T-cell (primary cell): ENCODE data around the gene ABTB2. TPM values are rescaled to one million over a fixed set of nuclear protein-coding genes. Genes with fewer than 3 reads are reported as not detected.

ENCODE experiments used
- ATAC-seq, 4 experiments: fragments of 200-7000 bp in 3 of 4; fragments of 150-1000 bp in 1 of 4; cut with Tn5 transposase; replicated peaks in 1 of 4; 1 replicate in 3 of 4; 2 replicates in 1 of 4; pipeline ENCODE4 v1.10.0; 2021; ENCODE audit warnings: moderate library complexity in 3 of 4, mild to moderate bottlenecking in 2 of 4, moderate number of reproducible peaks in 1 of 4
- CTCF ChIA-PET, 2 donors: fragments of 300-600 bp; sonication (Branson Sonifier 250); formaldehyde crosslinking; loops; one replicate each; lab custom pipeline; 2022; ENCODE audit warnings: antibody characterized with exemption in 2 of 2; lab: Charles Lee
- POLR2A ChIA-PET, 2 donors: fragments of 300-600 bp; sonication (Branson Sonifier 250); formaldehyde crosslinking; loops; one replicate each; lab custom pipeline; 2022; ENCODE audit warnings: antibody characterized with exemption in 2 of 2; lab: Charles Lee
- DNase-seq, 35 experiments: peaks; one replicate each; pipeline versions ENCODE4 v3.0.0 to v3.0.0-alpha.2; 2013 to 2023
- H3K27ac ChIP-seq: one replicate; pipeline ENCODE4 v1.5.1; 2013; ENCODE audit warnings: low read length
- H3K27me3 ChIP-seq, 2 experiments: replicated peaks in 1 of 2; 1 replicate in 1 of 2; 2 replicates in 1 of 2; pipeline versions ENCODE4 v1.6.1 to v1.7.0; 2013; ENCODE audit warnings: low read length in 1 of 2, mixed read lengths in 1 of 2; ENCODE audit not compliant: control insufficient read depth in 2 of 2, insufficient read depth in 2 of 2; ENCODE audit errors: extremely low read depth in 1 of 2
- H3K36me3 ChIP-seq, 2 donors: 1 replicate in 1 of 2; 2 replicates in 1 of 2; pipeline versions ENCODE4 v1.6.1 to v1.7.0; 2013; ENCODE audit warnings: low read length in 1 of 2; ENCODE audit not compliant: control insufficient read depth in 2 of 2, insufficient read depth in 1 of 2; ENCODE audit errors: extremely low read depth in 1 of 2
- H3K4me1 ChIP-seq, 2 experiments: 1 replicate in 1 of 2; 2 replicates in 1 of 2; pipeline versions ENCODE4 v1.6.1 to v1.7.0; 2013; ENCODE audit warnings: low read length in 2 of 2, mixed read lengths in 1 of 2; ENCODE audit not compliant: insufficient read depth in 2 of 2, control insufficient read depth in 1 of 2; ENCODE audit errors: extremely low read depth in 1 of 2
- H3K4me3 ChIP-seq, 2 donors: 1 replicate in 1 of 2; 2 replicates in 1 of 2; pipeline versions ENCODE4 v1.5.1 to v1.7.0; 2013; ENCODE audit warnings: mild to moderate bottlenecking in 2 of 2, low read length in 1 of 2, moderate library complexity in 1 of 2; ENCODE audit not compliant: control insufficient read depth in 1 of 2; ENCODE audit errors: extremely low read depth in 1 of 2
- H3K9me3 ChIP-seq: 2 replicates; pipeline ENCODE4 v1.7.0; 2013
- H3K27ac Mint-ChIP-seq, 2 donors: one replicate each; pipeline ENCODE4 v1.8.0; 2020 to 2021; ENCODE audit warnings: mild to moderate bottlenecking in 2 of 2, mixed read lengths in 2 of 2
- H3K27me3 Mint-ChIP-seq, 2 donors: one replicate each; pipeline ENCODE4 v1.8.0; 2021 to 2022; ENCODE audit warnings: mixed read lengths in 2 of 2
- H3K36me3 Mint-ChIP-seq: one replicate; pipeline ENCODE4 v1.8.0; 2021; ENCODE audit warnings: mixed read lengths
- H3K4me1 Mint-ChIP-seq, 3 donors: one replicate each; pipeline ENCODE4 v1.8.0; 2020 to 2022; ENCODE audit warnings: mixed read lengths in 3 of 3, mild to moderate bottlenecking in 1 of 3
- H3K4me3 Mint-ChIP-seq, 3 donors: one replicate each; pipeline ENCODE4 v1.8.0; 2020 to 2022; ENCODE audit warnings: mild to moderate bottlenecking in 3 of 3, mixed read lengths in 3 of 3, moderate library complexity in 3 of 3
- H3K9me3 Mint-ChIP-seq, 3 donors: one replicate each; pipeline ENCODE4 v1.8.0; 2020 to 2022; ENCODE audit warnings: mixed read lengths in 3 of 3
- WGBS: methylation state at CpG from one replicate; pipeline ENCODE4 v1.1.5; 2013; ENCODE audit warnings: missing lambda C conversion rate; ENCODE audit not compliant: insufficient coverage; 5-methylcytosine and 5-hydroxymethylcytosine counted together
- total RNA-seq, 35 experiments: library from RNA in 6 of 35; stranded (reverse) in 6 of 35; fragments of 120-200 nt in 1 of 35; gene quantifications; one replicate each; pipeline versions ENCODE4 v1.2.1 to v1.2.4 and lab custom pipeline; 2013 to 2026

Gene ABTB2
- total RNA-seq, 5 donors from 2014 or later (not counting 1 experiment from before 2014, with no cell fraction given): 0.50 to 0.93 (median 0.82) TPM

DNA sequence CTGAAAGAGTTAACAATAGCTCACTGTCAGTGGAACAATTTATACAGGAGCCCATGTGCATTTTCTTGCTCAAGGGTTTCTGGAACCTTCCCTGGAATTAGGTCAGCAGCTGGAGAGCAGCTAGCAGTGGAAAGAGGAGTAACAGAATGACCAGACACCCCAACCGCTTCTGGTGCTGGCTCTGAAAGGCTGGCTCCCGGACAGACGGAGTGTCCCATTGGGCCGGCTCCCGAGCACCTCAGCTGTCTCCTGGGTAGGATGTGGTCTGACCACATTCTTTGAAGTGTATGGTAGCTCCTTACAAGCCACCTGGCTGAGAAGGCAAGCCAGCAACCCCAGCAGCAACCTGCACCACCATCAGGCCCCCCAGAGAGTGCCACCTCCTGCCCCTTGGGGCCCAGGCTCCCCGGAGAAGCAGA, 44.7 kb downstream of the ABTB2 start:
- no peak overlapping the region for H3K4me3 ChIP-seq
- H3K27me3 ChIP-seq: peaks cover 0 to 5% of the 10 kb centered on the region in 2 experiments
- POLR2A ChIA-PET: interaction anchor here in 1 of 2 donors (0.6 kb wide), 1 partner anchor 156 kb away, joined by 5 read pairs; no protein-coding TSS in a partner anchor
- H3K36me3 Mint-ChIP-seq: no peaks in the 10 kb centered on the region
- peaks cover 2% of the 10 kb centered on the region in 2 donors for H3K27me3 Mint-ChIP-seq
- H3K4me1 ChIP-seq: peaks cover 9 to 26% of the 10 kb centered on the region in 2 experiments
- H3K9me3 Mint-ChIP-seq: no peaks in the 10 kb centered on the region
- no peaks in the 10 kb centered on the region for H3K9me3 ChIP-seq
- ATAC-seq (peak; percentile 31 to 81 (median 60)), DNase-seq (peak in 11 of 35 experiments; percentile 2 to 20 (median 4))
- no peak overlapping the region for H3K27ac Mint-ChIP-seq
- H3K4me3 Mint-ChIP-seq: peak overlapping the region in 1 of 3 donors; percentile 15
- CTCF ChIA-PET: no interaction called here
- no peaks in the 10 kb centered on the region for H3K36me3 ChIP-seq
- H3K27ac ChIP-seq: no peak overlapping the region
- WGBS: 3% methylated on average over 5 of the region's 6 CpGs
- H3K4me1 Mint-ChIP-seq: peaks cover 17 to 42% (median 26%) of the 10 kb centered on the region in 3 donors

DNA sequence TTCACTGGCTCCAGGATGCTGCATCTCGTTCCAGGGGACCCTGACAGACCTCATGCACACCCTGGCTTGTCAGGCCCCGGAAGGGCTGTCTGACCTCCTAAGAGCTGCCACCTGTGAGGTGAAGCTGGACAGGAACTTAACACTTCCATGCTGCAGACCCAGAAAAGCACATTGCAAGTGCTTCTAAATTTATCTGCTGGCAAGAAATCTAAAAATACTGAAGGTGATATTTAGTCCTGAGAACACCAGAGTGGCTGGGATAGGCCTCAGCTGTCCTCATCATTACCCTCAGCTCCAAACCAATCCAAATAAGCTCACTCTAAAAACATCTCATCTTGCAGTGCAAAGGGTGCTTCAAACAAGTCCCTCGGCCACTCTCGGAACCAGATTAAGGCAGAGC, 46.7 kb downstream of the ABTB2 start:
- Mint-ChIP-seq H3K4me3 (no peak overlapping the region), H3K36me3 (no peaks in the 10 kb centered on the region), H3K9me3 (no peaks in the 10 kb centered on the region), H3K27ac (no peak overlapping the region), H3K4me1 (peaks cover 20 to 49% (median 29%) of the 10 kb centered on the region in 3 donors), H3K27me3 (peaks cover 0 to 2% of the 10 kb centered on the region in 2 donors)
- ATAC-seq (no peak), DNase-seq (no peak)
- ChIA-PET POLR2A (no interaction called here), CTCF (no interaction called here)
- H3K4me1 ChIP-seq: peaks cover 9 to 27% of the 10 kb centered on the region in 2 experiments
- no peak overlapping the region for H3K4me3 ChIP-seq
- peaks cover 0 to 5% of the 10 kb centered on the region in 2 experiments for H3K27me3 ChIP-seq
- no peaks in the 10 kb centered on the region for H3K36me3 ChIP-seq
- 71% methylated on average over 2 of the region's 4 CpGs for WGBS
- no peak overlapping the region for H3K27ac ChIP-seq
- no peaks in the 10 kb centered on the region for H3K9me3 ChIP-seq

DNA sequence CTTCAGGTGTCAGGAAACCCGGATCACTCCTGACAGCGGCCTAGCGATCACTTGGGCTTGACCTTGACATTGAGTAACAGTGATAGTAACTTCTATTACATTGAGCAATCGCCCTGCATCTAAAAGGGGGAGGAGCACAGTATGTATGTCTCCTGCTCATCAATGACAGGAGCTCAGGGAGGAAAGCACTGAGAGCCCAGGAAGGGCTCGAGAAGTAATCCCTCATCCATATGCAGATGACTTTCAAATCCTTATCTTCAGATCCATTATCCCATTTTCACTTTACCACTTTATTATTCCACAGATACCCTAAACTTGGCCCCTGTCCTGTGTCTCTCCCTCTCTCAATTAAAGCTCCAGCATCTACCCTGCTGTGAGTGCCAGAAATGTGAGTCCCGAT, 47.8 kb downstream of the ABTB2 start:
- Mint-ChIP-seq H3K36me3 (no peaks in the 10 kb centered on the region), H3K4me3 (no peak overlapping the region)
- CTCF ChIA-PET: interaction anchor here in 1 of 2 donors (0.5 kb wide), 1 partner anchor 314 kb away, joined by 6 read pairs; no protein-coding TSS in a partner anchor

DNA sequence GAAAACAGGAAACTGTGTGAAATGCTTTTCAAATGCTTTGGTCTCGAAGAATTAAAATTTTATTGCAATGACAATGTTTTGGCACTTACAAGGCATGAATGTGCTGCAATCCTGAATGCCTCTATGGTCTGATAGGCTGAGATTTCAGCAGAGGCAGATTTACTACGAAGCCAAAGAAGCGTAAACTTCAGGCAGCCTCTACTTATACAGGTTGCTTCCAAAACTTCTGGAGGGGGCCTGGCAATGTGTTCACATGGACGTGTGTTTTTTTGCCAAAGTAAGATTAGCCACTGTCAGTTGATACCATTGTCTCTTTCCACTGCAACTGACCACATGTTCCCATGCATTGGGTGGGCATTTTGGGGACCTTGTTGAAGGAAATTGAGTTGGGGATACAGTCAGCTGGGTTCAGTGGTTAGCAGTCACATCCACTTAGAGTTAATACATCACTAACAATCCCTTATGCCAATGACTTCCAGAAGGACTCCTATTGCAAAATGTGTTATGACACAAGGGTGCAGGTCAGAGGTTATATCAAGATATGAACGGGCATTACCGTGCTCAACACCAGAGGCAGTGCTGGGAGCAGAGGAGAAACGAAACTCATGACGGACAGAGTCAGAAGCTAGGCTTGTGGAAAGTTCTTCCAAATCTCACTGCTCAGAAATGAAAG, 48.8 kb downstream of the ABTB2 start:
- whole genome bisulfite sequencing: 65% methylated on average over 4 of the region's 8 CpGs
- ChIA-PET CTCF (no interaction called here), POLR2A (no interaction called here)
- H3K27ac ChIP-seq: no peak overlapping the region
- H3K4me3 ChIP-seq: no peak overlapping the region
- Mint-ChIP-seq H3K4me1 (peaks cover 20 to 49% (median 29%) of the 10 kb centered on the region in 3 donors), H3K9me3 (no peaks in the 10 kb centered on the region), H3K36me3 (no peaks in the 10 kb centered on the region), H3K4me3 (no peak overlapping the region), H3K27me3 (peaks cover 0 to 2% of the 10 kb centered on the region in 2 donors), H3K27ac (no peak overlapping the region)
- H3K9me3 ChIP-seq: no peaks in the 10 kb centered on the region
- DNase-seq: peak in 1 of 35 experiments; percentile 4
- no peak for ATAC-seq
- peaks cover 0 to 6% of the 10 kb centered on the region in 2 experiments for H3K27me3 ChIP-seq
- peaks cover 9 to 29% of the 10 kb centered on the region in 2 experiments for H3K4me1 ChIP-seq
- H3K36me3 ChIP-seq: no peaks in the 10 kb centered on the region

More for the DNA sequence above, 47.8 kb downstream of the ABTB2 start:
- Mint-ChIP-seq H3K27me3 (peaks cover 0 to 2% of the 10 kb centered on the region in 2 donors), H3K9me3 (no peaks in the 10 kb centered on the region), H3K27ac (no peak overlapping the region), H3K4me1 (peaks cover 20 to 49% (median 29%) of the 10 kb centered on the region in 3 donors)
- H3K4me1 ChIP-seq: peaks cover 9 to 29% of the 10 kb centered on the region in 2 experiments
- no peak for ATAC-seq
- H3K4me3 ChIP-seq: no peak overlapping the region
- POLR2A ChIA-PET: no interaction called here
- 81% methylated on average over 5 of the region's 6 CpGs for WGBS
- H3K27ac ChIP-seq: no peak overlapping the region
- no peaks in the 10 kb centered on the region for H3K36me3 ChIP-seq
- no peaks in the 10 kb centered on the region for H3K9me3 ChIP-seq
- DNase-seq: no peak
- peaks cover 0 to 5% of the 10 kb centered on the region in 2 experiments for H3K27me3 ChIP-seq

DNA sequence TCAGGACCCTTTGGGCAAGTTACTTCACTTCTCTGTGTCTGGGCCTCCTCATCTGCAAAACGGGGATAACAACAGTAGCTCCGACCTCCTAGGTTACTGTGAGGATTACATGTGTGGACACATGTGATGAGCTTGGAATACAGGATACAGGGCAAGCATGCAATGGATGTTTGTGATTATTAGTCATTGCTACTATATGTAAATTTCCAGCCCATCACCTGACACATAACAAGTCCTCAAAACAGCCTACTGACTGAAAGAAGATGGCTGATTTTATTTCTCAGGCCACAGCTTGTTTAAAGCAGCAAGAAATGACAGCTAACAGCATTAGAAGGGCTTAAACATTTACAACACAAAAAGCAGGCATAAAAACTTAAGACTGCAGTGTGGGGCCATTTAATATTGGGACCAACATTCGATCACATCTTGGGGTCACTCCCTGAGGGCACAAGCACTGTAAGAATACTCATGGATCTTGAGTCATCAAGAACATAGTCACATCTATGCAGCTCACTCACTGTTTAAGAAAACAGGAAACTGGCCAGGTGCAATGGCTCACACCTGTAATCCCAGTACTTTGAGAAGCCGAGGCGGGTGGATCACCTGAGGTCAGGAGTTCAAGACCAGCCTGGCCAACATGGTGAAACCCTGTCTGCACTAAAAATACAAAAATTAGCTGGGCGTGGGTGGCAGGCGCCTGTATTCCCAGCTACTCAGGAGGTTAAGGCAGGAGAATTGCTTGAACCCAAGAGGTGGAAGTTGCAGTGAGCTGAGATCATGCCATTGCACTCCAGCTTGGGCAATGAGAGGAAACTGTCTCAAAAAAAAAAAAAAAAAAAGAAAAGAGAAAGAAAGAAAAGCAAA, 49.5 kb downstream of the ABTB2 start:
- Mint-ChIP-seq H3K4me3 (no peak overlapping the region), H3K4me1 (peaks cover 17 to 41% (median 23%) of the 10 kb centered on the region in 3 donors), H3K27ac (no peak overlapping the region), H3K36me3 (no peaks in the 10 kb centered on the region), H3K9me3 (no peaks in the 10 kb centered on the region), H3K27me3 (peaks cover 0 to under 1% of the 10 kb centered on the region in 2 donors)
- no peak for DNase-seq
- Histone ChIP-seq H3K36me3 (no peaks in the 10 kb centered on the region), H3K27ac (no peak overlapping the region), H3K4me3 (no peak overlapping the region), H3K4me1 (peaks cover 3 to 24% of the 10 kb centered on the region in 2 experiments), H3K27me3 (peaks cover 0 to 8% of the 10 kb centered on the region in 2 experiments), H3K9me3 (no peaks in the 10 kb centered on the region)
- 83% methylated on average over 3 of the region's 7 CpGs for WGBS
- ChIA-PET CTCF (no interaction called here), POLR2A (no interaction called here)
- ATAC-seq: no peak

DNA sequence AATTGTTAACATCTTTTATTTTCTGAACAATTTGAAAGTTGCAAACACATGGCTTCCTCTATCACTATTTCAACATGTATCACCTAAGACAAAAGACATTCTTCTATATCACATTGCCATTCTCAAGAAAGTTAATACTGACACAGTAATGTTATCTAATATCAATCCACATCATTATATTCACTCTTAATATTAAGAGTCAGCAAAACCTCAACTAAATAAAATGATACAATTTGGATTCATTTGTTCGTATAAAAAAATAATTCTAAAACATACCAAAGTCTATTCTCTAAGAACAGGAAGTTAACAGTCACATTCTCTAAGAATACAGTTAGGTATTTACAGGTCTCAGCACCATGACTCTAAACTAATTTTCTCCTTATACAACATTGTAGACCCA, 52.0 kb downstream of the ABTB2 start:
- H3K4me3 Mint-ChIP-seq: no peak overlapping the region
- H3K36me3 Mint-ChIP-seq: no peaks in the 10 kb centered on the region
- no CpG with 5 or more reads among the region's 1 CpG for WGBS
- H3K27me3 ChIP-seq: peaks cover 0 to 3% of the 10 kb centered on the region in 2 experiments
- H3K9me3 Mint-ChIP-seq: no peaks in the 10 kb centered on the region
- peaks cover 13 to 31% (median 16%) of the 10 kb centered on the region in 3 donors for H3K4me1 Mint-ChIP-seq
- peaks cover 0 to 21% of the 10 kb centered on the region in 2 experiments for H3K4me1 ChIP-seq
- CTCF ChIA-PET: no interaction called here
- no peak overlapping the region for H3K4me3 ChIP-seq
- H3K36me3 ChIP-seq: no peaks in the 10 kb centered on the region
- H3K9me3 ChIP-seq: no peaks in the 10 kb centered on the region
- no peaks in the 10 kb centered on the region for H3K27me3 Mint-ChIP-seq
- H3K27ac Mint-ChIP-seq: no peak overlapping the region
- no peak for ATAC-seq
- POLR2A ChIA-PET: no interaction called here
- no peak overlapping the region for H3K27ac ChIP-seq
- DNase-seq: no peak
